GM03348 (cell line): Measurements from ENCODE around the gene DSCAM.

ENCODE experiments used
- DNase-seq: peaks from one replicate; pipeline ENCODE4 v3.0.0; 2012; ENCODE audit warnings: low spot score

DSCAM gene

GRCh38 chr21:40837456-40837855 lies 9.5 kb downstream of the DSCAM start:
- DNase-seq = no peak

- DNase-seq = no peak
Measured at GRCh38 chr21:40835184-40835694, 11.7 kb downstream of the DSCAM start.

- no peak for DNase-seq
Measured at GRCh38 chr21:40833184-40833583, 13.8 kb downstream of the DSCAM start.

DNA sequence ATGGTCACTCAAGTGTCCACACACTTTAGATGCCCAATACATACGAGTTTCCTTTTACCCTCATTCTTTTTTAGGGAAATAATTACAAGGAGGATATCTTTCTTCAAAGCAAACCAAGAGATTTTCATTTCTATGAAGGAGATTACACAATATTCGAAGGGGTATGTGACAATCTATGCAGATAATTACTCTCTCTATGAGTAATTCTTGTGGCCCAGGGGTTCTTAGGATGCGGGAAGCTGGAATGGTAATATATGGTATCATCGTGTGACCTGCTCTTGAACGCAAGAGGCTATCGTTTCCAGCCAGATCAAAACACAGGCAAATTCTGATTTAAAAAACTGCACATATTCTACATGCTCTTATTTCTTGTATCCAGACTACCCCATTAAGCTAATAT lies 14.6 kb downstream of the DSCAM start:
- no peak for DNase-seq

DNA sequence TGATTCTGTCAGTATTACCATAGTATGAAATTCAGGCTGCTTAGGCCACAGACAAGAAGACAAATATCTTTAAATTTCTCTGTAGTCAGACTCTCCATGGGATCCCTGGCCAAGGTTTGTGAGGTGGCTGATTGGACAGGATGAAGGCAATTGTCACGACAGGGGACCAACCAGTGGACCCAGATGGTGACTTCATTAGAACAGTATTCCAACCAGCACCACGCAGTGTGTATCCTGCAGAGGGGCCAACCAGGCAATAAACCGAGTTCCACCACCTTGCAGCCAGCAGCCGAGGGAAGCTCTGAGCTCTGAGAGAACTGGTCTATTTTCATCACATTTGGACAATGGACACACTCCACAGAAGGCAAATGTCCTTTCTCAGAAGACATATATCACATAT lies 16.1 kb downstream of the DSCAM start:
- no peak for DNase-seq

GRCh38 chr21:40829791-40830190 lies 17.2 kb downstream of the DSCAM start:
- no peak for DNase-seq

- DNase-seq = no peak
Measured at GRCh38 chr21:40829308-40829707, 17.6 kb downstream of the DSCAM start.

GRCh38 chr21:40827509-40827908 lies 19.4 kb downstream of the DSCAM start:
- DNase-seq = no peak

DNA sequence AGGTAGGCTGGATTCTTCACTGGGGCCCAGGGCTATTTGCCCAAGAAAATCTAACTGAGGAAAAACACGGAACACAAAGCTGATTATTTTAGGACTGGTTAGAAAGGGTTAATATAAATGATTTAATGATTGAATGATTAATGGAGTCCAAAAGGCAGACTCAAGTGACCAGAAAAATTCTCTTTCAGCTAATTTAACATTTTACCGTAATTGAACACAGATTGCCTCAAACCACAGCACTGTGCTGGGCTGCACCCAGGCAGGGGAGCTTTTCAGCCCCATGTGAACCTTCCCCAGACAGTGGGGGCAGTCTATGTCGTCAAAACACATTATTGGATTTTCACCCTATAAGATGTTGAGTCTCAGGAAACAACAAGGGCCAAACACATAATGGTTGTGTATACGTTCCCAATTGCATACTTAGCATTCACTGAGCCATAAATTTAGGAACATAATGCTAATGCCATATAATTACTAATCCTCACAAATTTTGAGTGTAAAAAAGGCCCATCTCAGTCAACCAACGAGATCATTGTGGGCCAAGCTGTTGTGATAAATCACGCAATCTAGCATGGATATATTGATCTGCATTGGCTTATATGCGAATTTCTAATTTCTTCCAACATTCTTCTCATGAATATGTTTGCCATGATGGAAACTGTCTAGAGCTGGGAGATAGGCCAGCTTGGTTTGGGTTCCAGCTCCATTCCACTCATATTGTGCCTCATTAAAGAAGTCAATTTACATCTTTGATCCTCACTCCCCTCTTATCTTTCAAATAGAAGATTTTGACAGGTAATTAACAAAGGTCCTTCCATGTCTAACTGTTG lies 27.7 kb downstream of the DSCAM start:
- DNase-seq = no peak

- DNase-seq = no peak
Measured at GRCh38 chr21:40813918-40814317, 33.0 kb downstream of the DSCAM start.

DNA sequence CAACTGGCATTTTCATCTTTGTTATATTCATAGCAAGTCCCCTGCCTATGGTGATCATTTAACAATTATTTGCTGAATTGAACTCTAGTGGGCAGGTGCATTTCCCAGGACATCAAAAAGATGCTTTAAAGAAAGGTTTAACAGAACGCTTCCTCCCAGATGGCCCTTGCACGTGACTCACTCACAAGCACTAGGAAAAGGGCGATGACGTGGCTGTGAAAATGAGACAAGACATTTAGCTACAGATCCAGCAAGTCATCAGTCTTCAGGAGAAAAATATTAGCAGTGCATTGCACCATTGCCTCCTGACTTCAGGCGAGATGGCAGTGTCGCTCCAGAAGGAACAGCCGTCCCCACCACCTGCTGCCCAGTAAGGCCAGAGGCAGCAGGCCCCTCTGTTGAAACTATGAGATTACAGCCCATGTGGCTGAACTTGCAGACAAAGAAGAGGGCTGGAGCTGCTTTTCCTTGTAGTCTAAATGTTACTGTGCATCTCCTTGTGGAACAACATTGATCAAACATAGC lies 37.2 kb downstream of the DSCAM start:
- no peak for DNase-seq

GRCh38 chr21:40803101-40803500 lies 43.9 kb downstream of the DSCAM start:
- DNase-seq = no peak

- no peak for DNase-seq
Measured at GRCh38 chr21:40800126-40800525, 46.8 kb downstream of the DSCAM start.

- DNase-seq = no peak
Measured at GRCh38 chr21:40797891-40798290, 49.1 kb downstream of the DSCAM start.

DNA sequence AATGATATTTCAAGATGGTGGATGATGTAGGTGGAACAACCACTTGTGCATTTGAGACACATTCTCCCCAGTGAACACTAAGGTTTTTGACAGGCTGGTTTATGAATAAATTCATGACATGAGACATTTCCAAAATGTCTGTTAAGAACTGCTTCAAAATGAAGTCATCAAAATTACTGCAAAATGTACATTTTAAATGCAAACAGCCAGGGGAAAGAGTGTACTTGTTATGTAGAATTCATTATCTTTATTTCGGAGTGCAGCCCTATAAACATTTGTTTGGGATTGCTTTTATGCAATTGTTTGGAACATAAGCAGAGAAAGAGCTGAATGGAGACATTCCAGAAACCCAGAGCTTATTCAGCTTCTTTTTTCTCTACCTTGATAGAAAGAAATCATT lies 49.5 kb downstream of the DSCAM start:
- no peak for DNase-seq

- no peak for DNase-seq
Measured at GRCh38 chr21:40796464-40796863, 50.5 kb downstream of the DSCAM start.

GRCh38 chr21:40795313-40795712 lies 51.6 kb downstream of the DSCAM start:
- no peak for DNase-seq

DNA sequence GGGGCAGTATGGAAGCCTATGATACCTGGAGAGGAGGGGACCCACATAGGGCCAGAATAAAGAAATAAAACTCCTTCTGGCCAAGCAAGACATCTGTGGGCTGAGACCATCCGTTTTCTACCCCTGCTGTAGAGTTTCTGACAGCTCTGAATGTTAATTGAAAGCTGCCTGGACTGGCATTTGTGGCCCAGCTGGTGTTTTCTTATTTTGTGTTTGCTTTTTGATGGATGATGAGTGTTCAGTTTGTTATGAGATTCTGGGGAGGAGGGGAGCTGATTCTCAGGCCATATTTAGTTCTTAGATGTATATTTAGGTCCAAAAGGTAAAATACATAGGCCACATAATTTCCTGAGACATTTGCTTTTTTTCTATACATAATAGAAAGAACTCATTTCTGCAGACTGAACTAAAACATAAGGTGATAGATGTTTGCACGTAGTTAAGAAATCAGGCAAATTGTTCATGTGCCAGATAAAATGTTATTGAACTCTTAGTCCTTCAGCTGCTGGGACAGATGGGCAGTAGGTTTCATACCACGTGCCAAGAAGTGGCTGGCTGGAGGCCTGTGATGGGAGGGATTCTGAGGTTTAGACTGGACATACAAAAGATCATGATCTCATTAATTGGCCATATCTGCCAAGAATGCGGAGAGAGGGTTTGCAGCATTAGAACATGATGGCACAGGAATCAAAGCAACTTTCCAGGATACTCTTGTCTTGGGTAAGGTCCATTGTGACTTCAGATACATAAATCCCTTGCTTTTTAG lies 54.1 kb downstream of the DSCAM start:
- DNase-seq = no peak

DNA sequence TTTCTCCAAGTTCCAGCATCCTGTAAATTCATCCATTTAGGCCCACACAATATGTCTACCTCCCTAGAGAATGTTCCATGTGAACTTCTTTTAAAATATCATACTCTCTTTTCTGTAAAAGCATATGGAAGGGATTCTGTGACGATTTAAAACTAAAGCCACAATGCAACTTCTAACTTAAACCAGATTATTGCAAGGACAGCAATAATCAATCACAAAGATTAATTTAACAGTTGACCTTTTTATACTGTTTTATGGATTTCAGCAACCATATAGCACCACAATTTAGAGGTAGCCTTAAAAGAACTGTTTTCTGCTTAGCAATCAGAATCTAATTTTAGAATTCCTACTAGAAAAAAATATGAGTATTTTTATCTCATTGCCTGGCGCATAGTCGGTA lies 58.3 kb downstream of the DSCAM start:
- no peak for DNase-seq

DNA sequence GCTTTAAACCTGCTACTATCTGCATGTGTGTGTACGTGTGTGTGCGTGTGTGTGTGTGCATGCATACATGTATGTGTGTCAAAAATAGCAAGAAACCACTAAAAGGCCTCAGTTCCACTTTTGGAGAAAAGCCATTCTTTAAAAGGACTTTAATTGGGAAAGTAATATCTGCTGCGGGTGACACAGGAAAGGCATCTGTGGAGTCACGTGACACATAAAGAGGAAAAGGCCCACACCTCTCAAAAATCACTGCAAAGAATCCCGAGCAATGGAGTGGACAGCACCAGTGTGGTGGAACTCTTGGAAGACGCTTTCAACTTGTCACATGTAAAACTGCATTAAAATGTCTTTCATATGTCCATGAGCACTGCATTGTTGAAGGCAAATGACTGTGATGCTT lies 63.6 kb downstream of the DSCAM start:
- no peak for DNase-seq

DNA sequence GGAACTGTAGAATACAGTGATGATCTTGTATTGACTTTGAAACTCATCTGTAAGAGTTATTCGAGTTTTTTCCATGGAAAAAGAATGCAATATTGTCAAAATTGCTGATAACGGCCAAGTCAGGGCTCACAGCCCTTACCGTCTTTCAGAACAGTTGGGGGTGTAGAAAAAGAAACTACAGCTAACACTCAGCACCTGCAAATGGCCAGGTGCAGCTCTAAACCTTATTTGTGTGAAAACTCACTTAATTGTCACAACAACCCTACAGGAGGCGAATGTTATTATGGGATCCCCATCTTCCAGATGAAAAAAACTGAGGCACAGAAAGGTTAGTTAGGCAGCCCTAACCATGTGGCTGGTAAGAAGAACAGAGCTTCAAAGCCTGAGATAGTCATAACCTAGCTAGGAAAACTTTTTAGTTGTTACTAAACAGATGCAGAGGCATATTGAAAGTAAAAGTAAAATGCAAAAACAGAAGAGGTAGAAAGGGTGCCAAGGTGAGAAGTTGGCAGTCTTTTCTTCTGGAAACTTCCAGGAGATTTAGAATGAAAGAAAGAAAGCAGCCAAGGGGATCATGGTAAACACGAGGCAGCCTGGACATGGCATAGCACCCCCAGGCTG lies 76.4 kb downstream of the DSCAM start:
- DNase-seq = no peak

- no peak for DNase-seq
Measured at GRCh38 chr21:40769231-40769630, 77.7 kb downstream of the DSCAM start.

GRCh38 chr21:40768056-40768455 lies 78.9 kb downstream of the DSCAM start:
- no peak for DNase-seq
